Activated CD4-positive, CD25-positive, alpha-beta regulatory T cell treated with anti-CD3 and anti-CD28 coated beads, Interleukin-2, amount 50 U/mL, for 72 hours (primary cell): ENCODE data around the gene EPHB2.

Source experiments
- DNase-seq: peaks from one replicate; pipeline ENCODE4 v3.0.0; 2021

EPHB2 gene

DNA sequence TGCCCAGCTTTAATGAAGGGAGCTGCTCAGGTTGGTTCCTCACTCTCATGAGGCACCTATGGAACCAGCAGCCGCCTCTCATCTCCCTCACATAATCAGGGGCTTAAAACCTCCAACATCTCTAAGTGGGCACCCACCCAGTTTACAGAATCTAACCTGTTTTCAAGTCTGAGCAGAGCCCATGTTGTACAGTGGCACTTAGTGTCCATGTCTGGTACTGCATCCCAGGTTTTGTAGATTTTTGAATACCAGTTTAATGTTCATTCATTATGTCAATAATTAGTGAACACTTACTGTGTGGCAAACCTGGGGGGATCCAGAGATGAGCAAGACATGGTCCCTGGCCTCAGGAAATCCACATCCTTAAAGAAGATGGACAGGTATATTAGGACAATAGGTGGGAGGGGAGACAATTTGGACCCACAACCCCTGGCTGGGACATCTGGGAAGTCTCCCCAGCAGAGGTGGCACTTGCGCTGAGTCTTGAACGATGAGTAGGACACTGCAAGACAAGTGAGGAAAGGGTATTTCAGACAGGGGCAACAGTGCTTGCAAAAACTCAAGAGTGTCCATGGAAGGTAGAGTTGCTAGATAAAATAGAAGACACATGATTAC is 178.7 kb downstream of the EPHB2 start:
- DNase-seq = no peak

DNA sequence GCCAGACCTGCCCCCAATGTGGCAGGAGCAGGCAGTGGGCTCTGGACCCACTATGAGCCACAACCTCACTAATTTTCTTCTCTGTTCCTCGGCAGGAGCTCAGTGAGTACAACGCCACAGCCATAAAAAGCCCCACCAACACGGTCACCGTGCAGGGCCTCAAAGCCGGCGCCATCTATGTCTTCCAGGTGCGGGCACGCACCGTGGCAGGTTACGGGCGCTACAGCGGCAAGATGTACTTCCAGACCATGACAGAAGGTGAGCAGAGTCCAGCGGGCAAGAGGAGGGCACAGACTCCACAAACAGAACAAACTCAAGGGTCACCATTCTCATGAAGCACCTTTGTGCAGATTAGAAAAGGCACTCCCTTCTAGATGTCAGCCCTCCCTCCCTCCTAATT is 182.2 kb downstream of the EPHB2 start:
- DNase-seq = no peak

DNA sequence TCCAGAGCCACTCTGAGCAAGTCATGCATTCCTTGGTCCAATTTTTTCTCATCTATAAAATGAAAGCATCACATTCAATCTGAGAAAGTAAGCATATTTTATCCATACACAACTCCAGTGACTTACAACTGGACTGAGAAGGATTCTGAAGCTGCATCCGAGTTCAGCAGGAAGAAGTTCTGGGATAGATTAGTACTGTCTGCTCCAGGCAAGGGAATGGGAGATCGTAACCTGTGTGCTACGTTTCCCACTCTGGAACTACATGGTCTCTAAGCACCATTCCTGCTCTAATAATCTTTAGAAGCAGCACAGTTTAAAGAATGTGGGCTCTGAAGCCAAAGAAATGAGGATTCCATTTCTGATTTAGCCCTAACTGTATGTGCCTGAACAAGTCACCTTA is 182.7 kb downstream of the EPHB2 start:
- no peak for DNase-seq

DNA sequence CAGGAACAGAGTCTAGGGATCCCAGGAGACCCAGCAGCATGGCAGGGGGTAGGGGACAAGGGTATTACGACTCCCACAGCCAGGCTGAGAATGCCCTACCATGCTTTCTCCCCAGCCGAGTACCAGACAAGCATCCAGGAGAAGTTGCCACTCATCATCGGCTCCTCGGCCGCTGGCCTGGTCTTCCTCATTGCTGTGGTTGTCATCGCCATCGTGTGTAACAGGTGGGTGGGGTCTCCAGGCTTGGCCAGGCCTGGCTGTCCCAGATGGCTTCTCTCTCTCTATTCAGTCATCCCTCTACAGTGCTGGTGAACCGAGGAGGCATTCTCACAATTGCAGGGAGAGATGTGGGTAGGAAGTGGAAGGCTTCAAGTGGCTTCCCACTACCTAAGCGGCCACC is 184.7 kb downstream of the EPHB2 start:
- no peak for DNase-seq

DNA sequence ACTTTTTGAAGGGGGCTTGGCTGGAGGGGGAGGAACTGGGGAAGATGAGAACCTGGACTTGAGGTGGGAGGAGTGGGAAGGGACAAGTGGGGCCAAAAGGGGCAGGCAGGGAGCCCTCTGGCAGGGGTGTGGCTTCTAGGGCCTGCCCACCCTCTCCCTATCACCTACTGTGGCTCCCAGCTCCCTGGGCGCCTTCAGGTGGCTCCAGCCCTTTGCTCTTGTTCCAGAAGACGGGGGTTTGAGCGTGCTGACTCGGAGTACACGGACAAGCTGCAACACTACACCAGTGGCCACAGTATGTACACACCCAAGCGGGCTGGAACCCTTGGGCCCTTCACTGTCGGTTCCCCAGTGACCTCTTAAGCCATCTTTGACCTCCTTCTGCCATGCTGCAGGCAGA is 185.5 kb downstream of the EPHB2 start:
- no peak for DNase-seq

DNA sequence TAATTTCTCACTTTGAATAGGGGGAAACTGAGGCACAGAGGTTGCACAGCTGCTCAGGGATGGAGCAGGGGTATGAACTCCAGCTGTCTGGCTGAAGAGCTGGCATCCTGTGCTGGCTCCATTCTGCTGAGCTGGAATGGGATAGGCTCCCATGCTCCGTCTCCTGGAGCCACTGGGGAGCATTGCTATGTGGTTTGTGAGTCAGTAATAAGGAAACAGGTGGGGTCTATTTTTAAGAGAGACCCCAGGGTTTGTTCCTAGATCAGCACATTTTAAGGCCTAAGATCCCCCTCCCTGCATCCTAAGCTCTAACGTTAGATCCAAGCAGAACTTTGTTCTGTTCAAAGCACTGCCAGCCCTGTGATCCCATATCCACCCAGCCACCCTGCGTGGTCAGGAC is 189.8 kb downstream of the EPHB2 start:
- no peak for DNase-seq

DNA sequence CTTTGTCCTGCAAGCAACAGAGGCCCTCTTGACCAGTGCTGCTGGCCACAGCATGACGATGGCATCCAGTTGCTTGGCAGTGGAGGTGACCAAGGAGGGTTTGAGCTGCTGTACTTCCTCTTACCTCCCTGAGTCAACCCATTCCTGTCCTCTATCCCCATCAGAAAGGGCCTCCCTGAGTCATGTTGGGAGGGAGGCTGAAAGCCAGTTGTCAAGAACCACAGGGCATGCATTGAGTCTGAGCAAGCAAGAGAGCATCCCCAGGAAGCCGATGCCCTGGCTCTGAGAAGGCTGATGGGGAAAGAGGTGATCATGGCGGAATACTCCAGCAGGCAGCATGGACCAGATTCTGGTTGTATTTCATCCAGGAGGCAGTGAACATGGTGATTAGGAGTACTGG is 192.5 kb downstream of the EPHB2 start:
- no peak for DNase-seq

DNA sequence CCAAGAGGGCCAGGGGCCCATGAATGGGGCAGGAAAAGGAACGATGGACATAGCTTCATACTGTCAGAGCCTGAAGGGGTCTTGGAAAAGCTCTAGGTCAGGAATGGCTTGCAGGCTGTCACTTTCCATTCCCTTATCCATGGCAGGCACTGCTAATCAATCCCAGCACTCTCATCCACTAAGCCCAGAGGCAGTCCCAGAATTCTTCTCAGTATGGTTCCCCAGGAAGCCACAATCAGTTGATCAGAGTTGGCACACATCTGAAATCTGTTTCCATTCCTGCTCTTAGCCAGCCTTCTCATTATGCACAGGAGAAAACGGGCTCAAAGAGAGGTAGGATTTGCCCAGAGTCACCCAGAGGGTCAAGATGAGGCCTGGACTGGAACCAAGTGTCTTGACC is 196.3 kb downstream of the EPHB2 start:
- DNase-seq = no peak

DNA sequence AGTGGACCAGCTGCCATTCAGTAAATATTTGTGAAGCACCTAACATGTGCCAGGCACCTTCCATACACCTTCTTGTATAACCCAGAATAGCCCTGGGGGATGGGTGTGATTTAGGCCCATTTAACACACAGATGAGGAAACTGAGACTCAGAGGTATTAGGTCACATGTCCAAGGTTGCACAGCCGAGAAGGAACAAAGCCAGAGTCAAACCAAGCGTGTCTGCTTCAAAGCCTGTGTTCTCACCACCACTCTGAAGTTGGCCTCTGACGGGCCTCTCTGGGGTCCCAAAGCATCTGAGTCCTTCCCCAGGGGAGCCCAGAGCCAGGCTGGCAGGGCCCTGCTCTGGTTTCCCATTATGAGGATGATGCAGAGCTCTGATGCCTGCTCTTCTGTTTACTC is 196.9 kb downstream of the EPHB2 start:
- DNase-seq = no peak

DNA sequence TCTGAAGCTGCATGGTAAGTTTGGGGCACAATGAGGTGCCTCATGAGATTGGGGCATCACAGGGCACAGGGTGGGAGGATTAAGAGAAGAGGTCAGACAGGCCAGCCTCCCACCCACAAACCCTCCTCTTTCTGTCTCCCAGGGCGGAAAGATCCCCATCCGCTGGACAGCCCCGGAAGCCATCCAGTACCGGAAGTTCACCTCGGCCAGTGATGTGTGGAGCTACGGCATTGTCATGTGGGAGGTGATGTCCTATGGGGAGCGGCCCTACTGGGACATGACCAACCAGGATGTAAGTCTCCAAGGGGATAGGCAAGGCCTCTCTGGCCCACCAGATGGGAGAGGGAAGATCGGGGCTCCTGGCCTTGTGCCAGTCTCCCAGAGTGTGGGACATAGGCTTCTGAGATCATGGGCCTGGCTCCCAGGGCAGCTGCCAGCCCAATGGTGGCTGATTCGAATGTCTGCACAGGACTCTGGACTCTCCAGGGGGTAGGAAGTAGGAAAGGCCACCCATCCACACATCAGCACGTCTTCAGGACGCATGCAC is 198.3 kb downstream of the EPHB2 start:
- no peak for DNase-seq

DNA sequence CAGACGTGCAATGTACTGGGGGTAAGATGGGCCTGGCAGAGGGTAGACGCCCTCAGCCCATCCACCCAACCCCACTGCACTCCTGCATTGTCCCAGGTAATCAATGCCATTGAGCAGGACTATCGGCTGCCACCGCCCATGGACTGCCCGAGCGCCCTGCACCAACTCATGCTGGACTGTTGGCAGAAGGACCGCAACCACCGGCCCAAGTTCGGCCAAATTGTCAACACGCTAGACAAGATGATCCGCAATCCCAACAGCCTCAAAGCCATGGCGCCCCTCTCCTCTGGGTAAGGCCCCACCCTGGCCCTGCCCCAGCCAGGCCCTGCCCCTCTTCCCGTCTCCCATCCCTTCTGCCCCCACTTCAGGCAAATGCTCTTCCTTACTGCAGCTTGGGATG is 199.6 kb downstream of the EPHB2 start:
- DNase-seq = no peak

DNA sequence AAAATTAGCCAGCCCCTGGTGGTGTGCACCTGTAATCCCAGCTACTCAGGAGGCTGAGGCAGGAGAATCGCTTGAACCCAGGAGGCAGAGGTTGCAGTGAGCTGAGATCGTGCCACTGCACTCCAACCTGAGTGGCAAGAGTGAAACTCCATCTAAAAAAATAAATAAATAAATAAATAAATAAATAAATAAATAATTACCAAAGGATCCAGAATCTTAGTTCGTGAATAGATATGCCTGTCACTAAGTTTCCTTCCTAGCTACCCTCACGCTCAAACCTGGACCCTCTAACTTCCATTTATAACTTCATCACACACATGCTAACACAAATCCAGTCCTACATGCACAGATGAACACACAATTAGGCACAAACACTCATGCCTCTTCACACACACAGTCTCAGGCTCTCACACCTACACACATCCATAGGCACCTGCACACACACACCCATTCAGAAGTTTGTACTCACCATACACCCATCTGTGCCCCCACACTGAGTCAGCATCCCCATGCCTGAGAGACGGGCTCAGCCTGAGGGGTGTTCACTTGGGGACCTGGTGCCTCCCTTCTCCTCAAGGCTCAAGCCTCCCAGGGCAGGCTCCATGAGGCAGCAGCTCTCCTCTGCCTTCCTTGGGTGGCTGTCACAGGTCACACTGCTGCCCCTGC is 200.5 kb downstream of the EPHB2 start:
- DNase-seq = no peak

DNA sequence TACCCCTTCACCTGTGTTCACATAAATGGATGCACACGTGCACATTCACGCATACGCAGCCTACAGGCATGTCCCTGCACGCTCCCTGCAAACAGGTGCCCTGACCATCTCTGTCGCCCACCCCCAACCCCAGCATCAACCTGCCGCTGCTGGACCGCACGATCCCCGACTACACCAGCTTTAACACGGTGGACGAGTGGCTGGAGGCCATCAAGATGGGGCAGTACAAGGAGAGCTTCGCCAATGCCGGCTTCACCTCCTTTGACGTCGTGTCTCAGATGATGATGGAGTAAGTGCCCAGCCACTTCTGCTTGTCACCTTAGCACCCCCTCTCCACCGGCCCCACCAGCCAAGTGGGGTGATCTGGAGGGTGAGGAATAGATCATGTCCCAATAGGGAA is 201.7 kb downstream of the EPHB2 start:
- DNase-seq = no peak

DNA sequence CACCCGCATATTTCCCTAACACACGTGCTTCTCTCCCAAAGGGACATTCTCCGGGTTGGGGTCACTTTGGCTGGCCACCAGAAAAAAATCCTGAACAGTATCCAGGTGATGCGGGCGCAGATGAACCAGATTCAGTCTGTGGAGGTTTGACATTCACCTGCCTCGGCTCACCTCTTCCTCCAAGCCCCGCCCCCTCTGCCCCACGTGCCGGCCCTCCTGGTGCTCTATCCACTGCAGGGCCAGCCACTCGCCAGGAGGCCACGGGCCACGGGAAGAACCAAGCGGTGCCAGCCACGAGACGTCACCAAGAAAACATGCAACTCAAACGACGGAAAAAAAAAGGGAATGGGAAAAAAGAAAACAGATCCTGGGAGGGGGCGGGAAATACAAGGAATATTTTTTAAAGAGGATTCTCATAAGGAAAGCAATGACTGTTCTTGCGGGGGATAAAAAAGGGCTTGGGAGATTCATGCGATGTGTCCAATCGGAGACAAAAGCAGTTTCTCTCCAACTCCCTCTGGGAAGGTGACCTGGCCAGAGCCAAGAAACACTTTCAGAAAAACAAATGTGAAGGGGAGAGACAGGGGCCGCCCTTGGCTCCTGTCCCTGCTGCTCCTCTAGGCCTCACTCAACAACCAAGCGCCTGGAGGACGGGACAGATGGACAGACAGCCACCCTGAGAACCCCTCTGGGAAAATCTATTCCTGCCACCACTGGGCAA is 202.9 kb downstream of the EPHB2 start:
- DNase-seq = no peak

DNA sequence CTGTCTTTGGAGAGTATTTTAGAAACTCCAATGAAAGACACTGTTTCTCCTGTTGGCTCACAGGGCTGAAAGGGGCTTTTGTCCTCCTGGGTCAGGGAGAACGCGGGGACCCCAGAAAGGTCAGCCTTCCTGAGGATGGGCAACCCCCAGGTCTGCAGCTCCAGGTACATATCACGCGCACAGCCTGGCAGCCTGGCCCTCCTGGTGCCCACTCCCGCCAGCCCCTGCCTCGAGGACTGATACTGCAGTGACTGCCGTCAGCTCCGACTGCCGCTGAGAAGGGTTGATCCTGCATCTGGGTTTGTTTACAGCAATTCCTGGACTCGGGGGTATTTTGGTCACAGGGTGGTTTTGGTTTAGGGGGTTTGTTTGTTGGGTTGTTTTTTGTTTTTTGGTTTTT is 203.5 kb downstream of the EPHB2 start:
- no peak for DNase-seq

DNA sequence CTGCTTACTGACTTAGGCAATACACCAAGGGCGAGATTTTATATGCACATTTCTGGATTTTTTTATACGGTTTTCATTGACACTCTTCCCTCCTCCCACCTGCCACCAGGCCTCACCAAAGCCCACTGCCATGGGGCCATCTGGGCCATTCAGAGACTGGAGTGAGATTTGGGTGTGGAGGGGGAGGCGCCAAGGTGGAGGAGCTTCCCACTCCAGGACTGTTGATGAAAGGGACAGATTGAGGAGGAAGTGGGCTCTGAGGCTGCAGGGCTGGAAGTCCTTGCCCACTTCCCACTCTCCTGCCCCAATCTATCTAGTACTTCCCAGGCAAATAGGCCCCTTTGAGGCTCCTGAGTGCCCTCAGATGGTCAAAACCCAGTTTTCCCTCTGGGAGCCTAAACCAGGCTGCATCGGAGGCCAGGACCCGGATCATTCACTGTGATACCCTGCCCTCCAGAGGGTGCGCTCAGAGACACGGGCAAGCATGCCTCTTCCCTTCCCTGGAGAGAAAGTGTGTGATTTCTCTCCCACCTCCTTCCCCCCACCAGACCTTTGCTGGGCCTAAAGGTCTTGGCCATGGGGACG is 204.1 kb downstream of the EPHB2 start:
- no peak for DNase-seq

DNA sequence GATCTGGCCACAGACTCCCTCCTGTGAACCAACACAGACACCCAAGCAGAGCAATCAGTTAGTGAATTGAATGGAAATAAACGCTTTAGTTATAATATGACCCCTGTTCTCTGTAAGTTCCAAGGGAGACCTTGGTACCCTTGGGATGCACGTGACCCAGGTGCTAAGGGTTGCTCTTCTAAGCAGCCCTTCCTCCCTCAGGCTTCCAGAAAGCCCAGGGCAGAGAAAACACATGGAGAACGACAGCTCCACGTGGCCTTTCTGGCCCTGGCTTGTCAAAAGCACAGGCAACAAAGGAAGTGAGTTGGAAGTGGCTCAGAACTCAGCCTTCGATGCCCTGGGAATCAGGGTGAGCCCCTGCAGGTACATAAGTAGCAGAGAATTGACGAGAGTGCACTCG is 204.6 kb downstream of the EPHB2 start:
- no peak for DNase-seq

DNA sequence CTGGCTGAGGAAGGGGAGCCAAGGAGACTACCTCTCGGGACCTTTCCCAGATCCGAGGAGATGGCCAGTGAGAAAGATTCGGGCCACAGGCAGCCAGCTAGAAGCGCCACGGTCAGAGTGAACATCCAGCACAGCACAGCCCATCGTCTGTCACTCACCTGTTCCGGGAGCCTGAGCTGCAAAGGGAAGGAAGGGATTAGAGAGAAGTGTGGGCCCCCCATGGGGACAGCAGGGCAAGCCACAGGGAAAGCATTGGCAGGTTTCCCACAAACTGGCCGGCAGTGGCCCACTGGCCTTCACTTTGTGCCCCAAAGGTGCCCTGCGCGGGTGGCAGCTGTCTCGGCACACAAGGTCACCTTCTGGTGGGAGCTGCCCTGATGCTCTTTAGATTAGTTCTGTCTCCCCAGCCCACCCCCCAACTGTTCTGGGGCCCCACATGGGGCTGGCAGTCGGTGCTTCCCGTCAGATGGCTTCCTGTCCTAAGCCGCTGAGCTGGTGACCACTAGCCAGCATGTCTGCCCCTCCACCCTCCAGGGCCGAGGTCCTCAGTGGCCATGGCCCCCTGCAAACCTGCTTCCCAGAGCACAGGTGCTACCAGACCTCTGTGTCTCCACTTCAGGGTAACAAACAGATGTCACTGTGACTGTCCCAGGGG is 205.3 kb downstream of the EPHB2 start:
- no peak for DNase-seq

DNA sequence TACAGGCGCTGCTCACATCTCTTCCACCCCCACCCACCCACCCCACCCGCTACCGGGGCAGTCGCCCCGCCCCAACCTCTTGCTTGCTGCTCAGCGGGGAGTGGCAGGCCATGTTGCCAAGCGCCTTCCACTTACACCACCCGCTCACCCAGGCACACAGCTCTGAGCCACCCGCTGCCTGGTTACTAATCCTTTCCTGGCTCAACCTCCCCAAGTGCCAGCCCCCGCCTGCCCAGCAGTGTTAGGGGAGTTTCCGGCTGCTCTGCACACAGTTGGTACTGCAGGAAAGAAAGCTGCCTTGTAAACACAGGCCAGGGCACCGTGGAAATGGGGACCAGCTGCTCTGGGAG is 205.8 kb downstream of the EPHB2 start:
- no peak for DNase-seq

DNA sequence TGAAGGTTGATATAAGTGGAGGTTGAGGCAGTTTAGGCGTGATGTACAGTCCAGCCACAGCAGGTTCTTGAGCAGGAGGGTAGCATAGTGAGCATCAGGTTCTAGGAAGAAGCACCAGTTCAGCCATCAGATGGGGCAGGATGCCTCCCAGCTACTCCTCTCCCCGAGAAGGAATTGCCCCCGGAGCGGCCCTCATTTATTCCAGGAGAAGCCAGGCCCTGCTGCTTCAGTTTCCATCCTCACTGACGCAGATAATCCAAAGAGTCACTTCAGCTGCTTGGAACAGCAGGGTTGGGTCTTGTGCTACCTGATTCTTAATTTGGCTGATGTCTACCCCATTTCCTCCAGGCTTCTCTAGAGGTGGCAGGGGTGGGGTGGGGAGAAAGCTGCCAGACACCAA is 207.3 kb downstream of the EPHB2 start:
- no peak for DNase-seq

DNA sequence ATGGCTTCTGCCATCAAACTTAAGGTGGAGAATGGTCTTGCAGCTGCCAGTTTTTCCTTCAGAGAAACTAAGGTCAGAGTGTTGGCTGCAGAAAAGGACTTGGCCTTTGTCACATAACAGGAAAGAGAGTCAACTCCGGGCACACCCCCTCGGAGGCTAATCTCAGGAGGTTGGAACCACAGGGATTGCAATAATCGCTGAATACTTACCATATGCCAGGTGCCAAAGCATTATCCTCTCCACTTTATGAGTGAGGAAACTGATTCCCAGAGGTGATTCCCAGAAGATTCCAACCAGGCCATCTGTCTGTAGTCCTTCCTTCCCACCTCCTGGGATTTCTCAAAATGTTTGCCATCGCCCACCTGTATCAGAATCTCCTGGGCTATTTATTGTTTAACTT is 208.0 kb downstream of the EPHB2 start:
- no peak for DNase-seq

DNA sequence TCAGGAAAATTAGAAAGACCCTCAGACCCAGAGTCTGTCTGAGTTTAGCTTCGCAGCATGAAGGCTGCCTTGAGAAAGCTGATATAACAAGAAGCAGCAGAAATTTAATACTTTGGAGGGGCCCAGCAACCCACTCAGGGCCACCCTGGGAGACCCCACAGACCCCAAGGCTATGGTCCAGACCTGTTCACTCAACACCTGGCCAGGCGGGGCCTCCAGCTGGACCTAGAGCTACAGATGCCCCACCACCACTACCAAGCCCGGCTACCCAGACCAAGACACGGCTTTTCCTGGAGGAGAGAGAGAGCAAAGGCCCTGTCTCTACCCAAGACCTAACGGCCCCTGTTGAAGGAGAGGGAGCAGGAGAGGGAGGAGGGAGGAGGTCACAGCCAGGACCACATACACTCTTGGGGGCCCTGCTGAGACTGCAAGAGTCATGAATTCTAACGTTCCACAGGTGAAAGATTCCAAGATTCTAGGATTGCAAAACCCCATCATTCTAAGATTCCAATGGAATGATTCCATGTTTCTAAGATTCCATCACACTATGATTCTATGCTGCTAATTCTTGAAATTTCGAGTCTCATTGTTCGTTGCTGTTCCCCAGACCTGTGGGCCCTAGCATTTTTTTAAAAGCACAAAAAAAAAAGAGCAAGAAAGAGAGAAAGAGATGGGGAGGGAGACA is 208.8 kb downstream of the EPHB2 start:
- no peak for DNase-seq
